Activated CD8-positive, alpha-beta T cell treated with anti-CD3 and anti-CD28 coated beads for 36 hours (primary cell): ENCODE data around the gene BUD13. TPM values are rescaled to one million over a fixed set of nuclear protein-coding genes. Genes with fewer than 3 reads are reported as not detected.
A peak's percentile ranks its signal among the peaks of the same experiment; 100 is the strongest.

Experiments used
- ATAC-seq: fragments of 200-7000 bp; cut with Tn5 transposase; one replicate; pipeline ENCODE4 v1.10.0; 2021; ENCODE audit warnings: mild to moderate bottlenecking, moderate library complexity
- CTCF ChIA-PET: fragments of 350-600 bp; sonication (Branson Sonifier 250); formaldehyde crosslinking; loops from one replicate; lab custom pipeline; 2021; ENCODE audit warnings: antibody characterized with exemption; lab: Charles Lee
- POLR2A ChIA-PET: fragments of 350-600 bp; sonication (Branson Sonifier 250); formaldehyde crosslinking; loops from one replicate; lab custom pipeline; 2021; ENCODE audit warnings: antibody characterized with exemption; lab: Charles Lee
- DNase-seq: peaks from one replicate; pipeline ENCODE4 v3.0.0-alpha.2; 2020
- H3K27ac Mint-ChIP-seq: one replicate; pipeline ENCODE4 v1.8.0; 2021; ENCODE audit warnings: mild to moderate bottlenecking, mixed read lengths
- H3K27me3 Mint-ChIP-seq: one replicate; pipeline ENCODE4 v1.8.0; 2021; ENCODE audit warnings: mixed read lengths
- H3K36me3 Mint-ChIP-seq: one replicate; pipeline ENCODE4 v1.8.0; 2021; ENCODE audit warnings: low read depth, mixed read lengths
- H3K4me1 Mint-ChIP-seq: one replicate; pipeline ENCODE4 v1.8.0; 2021; ENCODE audit warnings: low read depth, mixed read lengths
- H3K4me3 Mint-ChIP-seq: one replicate; pipeline ENCODE4 v1.8.0; 2021; ENCODE audit warnings: mild to moderate bottlenecking, moderate library complexity, mixed read lengths
- H3K9me3 Mint-ChIP-seq: one replicate; pipeline ENCODE4 v1.8.0; 2021; ENCODE audit warnings: mixed read lengths
- intact Hi-C: fragments of 100-400 bp; cut with micrococcal nuclease; formaldehyde crosslinking; loops from one replicate; pipeline ENCODE4 v1.10.0; 2022
- total RNA-seq, 2 experiments: library from RNA; stranded (reverse); gene quantifications; one replicate each; pipeline ENCODE4 v1.2.3, GENCODE V29; 2021
- TF ChIP-seq, protein P1 (sequence below): fragments of 200-600 bp; IDR thresholded peaks from one replicate; pipeline ENCODE4 v1.8.0; 2022; ENCODE audit warnings: antibody characterized with exemption, mild to moderate bottlenecking

BUD13 gene
- total RNA-seq, 2 experiments from 2014 or later, result 26.6 to 28.6 TPM

DNA sequence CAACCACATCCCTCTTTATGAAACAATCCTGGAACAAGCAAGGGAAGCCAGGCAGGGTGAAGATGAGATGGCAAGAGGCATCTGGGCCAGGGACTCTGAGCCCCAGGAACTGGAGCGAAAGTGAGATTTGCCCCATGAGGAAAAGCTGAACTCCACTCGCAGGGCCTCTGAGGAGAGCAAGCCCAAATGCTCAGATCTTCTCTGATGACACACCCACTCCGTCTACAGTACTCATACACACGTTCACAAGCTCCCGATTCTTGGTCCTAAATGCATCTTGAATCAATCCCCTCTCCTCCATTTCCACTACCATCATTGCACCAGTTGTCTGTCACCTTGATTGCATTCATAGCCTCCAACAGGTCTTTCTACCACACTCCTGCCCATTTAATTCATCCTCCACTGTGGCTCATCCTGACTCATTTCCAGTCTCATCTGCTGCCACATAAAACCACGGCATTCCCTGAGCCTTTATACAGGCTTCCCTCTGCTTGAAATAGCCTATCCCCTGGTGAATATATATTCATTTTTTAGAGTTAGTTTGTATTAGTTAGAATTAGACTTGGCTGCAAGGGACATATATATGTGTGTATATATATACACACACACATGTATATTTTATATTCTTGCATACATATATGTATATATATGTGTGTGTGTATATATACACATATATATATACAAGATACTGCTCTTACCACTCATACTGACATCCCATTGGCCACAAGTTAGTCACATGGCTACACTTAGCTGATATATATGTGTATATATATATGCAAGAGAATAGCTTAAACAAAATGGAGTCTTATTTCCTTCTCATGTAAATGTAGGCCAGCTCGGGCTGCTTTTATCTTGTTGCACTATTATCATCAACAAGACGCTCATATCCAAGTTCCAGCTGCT, 20.3 kb upstream of the BUD13 start:
- ChIA-PET POLR2A (interaction anchor here (1.1 to 1.2 kb wide), 3 partner anchors 9 to 43 kb away, joined by 3 read pairs; no protein-coding TSS in a partner anchor), CTCF (interaction anchor here (0.8 to 10.0 kb wide), 9 partner anchors 30 to 387 kb away, joined by 3 to 167 read pairs (median 4); partner anchors contain the start of genes APOA1 and SIK3)
- Mint-ChIP-seq H3K27ac (no peak overlapping the region), H3K9me3 (no peaks in the 10 kb centered on the region), H3K4me1 (peaks cover 7% of the 10 kb centered on the region), H3K4me3 (no peak overlapping the region), H3K27me3 (no peaks in the 10 kb centered on the region), H3K36me3 (no peaks in the 10 kb centered on the region)
- ATAC-seq, result no peak
- intact Hi-C loops, result loop anchor here (5.0 kb wide), 1 partner anchor 44 kb away; the partner anchor contains the start of gene APOA1
- DNase-seq, result no peak
- TF ChIP-seq, protein P1, sequence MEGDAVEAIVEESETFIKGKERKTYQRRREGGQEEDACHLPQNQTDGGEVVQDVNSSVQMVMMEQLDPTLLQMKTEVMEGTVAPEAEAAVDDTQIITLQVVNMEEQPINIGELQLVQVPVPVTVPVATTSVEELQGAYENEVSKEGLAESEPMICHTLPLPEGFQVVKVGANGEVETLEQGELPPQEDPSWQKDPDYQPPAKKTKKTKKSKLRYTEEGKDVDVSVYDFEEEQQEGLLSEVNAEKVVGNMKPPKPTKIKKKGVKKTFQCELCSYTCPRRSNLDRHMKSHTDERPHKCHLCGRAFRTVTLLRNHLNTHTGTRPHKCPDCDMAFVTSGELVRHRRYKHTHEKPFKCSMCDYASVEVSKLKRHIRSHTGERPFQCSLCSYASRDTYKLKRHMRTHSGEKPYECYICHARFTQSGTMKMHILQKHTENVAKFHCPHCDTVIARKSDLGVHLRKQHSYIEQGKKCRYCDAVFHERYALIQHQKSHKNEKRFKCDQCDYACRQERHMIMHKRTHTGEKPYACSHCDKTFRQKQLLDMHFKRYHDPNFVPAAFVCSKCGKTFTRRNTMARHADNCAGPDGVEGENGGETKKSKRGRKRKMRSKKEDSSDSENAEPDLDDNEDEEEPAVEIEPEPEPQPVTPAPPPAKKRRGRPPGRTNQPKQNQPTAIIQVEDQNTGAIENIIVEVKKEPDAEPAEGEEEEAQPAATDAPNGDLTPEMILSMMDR, result no peak

DNA sequence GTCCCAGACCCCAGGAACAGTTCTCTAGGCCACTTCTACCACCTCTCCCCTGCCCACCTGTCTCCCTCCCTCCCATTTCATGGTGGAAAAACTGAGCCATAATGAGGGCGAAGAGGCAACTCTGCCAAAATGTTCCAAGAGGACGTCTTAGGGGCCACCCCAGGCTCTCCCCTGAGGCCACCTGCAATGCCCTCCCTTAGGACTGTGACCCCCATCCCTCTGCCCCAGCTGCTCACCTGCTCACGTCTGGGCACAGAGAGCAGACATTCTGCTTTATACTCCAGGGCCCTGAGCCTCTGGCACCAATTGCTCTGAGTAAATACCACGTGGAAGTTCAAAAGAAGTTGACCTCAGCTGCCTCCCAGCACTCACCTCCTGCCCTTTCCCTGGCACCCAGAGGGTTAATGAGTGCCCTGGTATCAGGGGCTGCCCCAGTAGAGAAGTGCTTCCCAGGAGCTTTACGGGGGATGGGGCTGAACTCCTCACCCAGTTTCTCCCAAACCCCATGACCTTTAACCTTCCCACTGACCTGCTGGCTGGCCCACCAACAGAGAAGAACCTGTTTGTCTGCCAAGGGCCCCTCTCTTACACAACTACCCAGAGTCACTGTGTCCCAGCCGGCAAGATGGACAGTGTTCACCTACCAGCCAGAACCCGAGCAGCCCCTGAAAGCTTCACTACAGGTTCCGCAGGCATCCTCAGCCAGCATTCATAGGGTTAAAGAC, 19.5 kb upstream of the BUD13 start:
- DNase-seq (no peak), ATAC-seq (no peak)
- intact Hi-C loops, result loop anchor here (5.0 kb wide), 1 partner anchor 45 kb away; the partner anchor contains the start of gene APOA1
- Mint-ChIP-seq H3K4me1 (peaks cover 7% of the 10 kb centered on the region), H3K9me3 (no peaks in the 10 kb centered on the region), H3K36me3 (no peaks in the 10 kb centered on the region), H3K27ac (no peak overlapping the region), H3K4me3 (no peak overlapping the region), H3K27me3 (no peaks in the 10 kb centered on the region)
- TF ChIP-seq, protein P1, result no peak
- POLR2A ChIA-PET, result interaction anchor here (1.2 kb wide), 2 partner anchors 9 to 16 kb away, joined by 3 read pairs; no protein-coding TSS in a partner anchor
- CTCF ChIA-PET, result interaction anchor here (1.1 to 10.0 kb wide), 17 partner anchors 8 to 381 kb away, joined by 3 to 167 read pairs (median 13); partner anchors contain the start of genes APOA1, PAFAH1B2 and SIK3

DNA sequence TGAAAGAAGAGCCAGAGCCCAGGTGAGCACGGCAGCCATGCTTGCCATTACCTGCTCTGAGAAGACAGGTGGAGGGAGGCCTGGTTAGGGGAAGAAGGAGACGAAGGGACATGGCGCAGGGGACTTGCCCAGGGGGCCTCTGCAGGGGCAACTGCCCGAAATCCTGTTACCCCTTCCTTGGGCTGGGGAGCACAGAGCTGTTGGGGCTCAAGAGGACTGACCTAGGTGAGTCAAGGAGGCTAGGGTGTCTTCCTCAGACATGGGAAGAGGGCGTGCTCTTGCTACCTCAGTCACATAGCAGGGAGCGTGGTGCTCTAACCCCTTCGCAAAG, 19.0 kb upstream of the BUD13 start, which contains the start of gene APOA5:
Gene APOA5, minus strand, starts transcription at position 67 of the 331 bp plus-strand sequence. Its CDS starts 19 bp downstream, at position 48.
- Mint-ChIP-seq H3K27me3 (no peaks in the 10 kb centered on the region), H3K36me3 (peaks cover 5% of the 10 kb centered on the region), H3K9me3 (no peaks in the 10 kb centered on the region), H3K4me3 (no peak within 1 kb of the TSS), H3K4me1 (peaks cover 12% of the 10 kb centered on the region), H3K27ac (no peak within 1 kb of the TSS)
- ChIA-PET POLR2A (interaction anchor here (0.9 to 1.8 kb wide), 4 partner anchors 8 to 61 kb away, joined by 3 to 8 read pairs (median 3); partner anchors contain the start of gene BUD13), CTCF (interaction anchor here (0.6 to 10.0 kb wide), 40 partner anchors 8 to 421 kb away, joined by 3 to 167 read pairs (median 6); partner anchors contain the start of genes APOA1, BUD13, PAFAH1B2 and SIDT2)
- TF ChIP-seq, protein P1, result no peak
- intact Hi-C loops, result loop anchor here (1.0 to 5.0 kb wide), 2 partner anchors 46 to 315 kb away; partner anchors contain the start of gene APOA1
- DNase-seq (no peak), ATAC-seq (no peak)

DNA sequence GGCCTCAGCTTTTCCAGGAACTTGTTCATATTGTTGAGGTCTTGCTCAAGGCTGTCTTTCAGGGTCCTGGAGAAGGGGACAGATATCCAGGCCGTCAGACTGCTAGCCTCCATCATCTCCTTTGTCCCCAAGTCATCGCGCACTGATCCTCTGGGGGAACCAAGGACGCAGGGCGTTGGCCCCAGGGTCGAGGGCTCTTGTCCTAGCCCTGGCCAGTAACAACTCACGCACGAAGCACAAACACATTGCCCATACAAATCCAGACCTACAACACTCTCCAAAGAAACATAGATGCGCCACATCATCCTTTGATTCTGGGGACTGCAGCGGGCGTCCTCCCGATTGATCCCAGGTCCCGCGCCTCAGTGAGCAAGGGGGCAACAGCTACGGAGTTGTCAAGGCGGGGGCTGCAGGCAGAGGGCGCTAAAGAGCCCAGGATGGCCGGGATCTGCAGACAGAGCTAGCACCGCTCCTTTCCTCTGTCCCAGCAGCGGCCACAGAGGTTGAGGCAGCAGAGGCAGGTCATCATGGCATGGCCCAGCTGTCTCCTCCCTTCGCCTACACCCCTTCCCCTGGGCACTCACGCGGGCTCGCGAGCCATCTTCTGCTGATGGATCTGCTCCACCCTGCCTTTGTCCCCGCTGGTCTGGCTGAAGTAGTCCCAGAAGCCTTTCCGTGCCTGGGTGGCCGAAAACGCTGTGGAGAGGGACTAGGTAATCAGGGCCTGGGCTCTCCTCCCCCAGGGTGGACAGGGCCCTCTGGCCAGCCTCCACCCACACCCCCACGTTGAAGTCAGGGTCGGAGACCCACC, 18.4 kb upstream of the BUD13 start:
- peak; percentile 80 for ATAC-seq

More for the DNA sequence above, 18.4 kb upstream of the BUD13 start:
- CTCF ChIA-PET, result interaction anchor here (0.6 to 10.0 kb wide), 49 partner anchors 8 to 435 kb away, joined by 3 to 167 read pairs (median 5); partner anchors contain the start of genes APOA1, BUD13, PAFAH1B2 and SIDT2
- TF ChIP-seq, protein P1, result peak; percentile 89
- Mint-ChIP-seq H3K4me1 (peaks cover 18% of the 10 kb centered on the region), H3K9me3 (no peaks in the 10 kb centered on the region), H3K27me3 (no peaks in the 10 kb centered on the region), H3K27ac (no peak overlapping the region), H3K36me3 (peaks cover 11% of the 10 kb centered on the region), H3K4me3 (no peak overlapping the region)
- peak; percentile 86 for DNase-seq
- intact Hi-C loops, result loop anchor here (1.0 to 5.0 kb wide), 2 partner anchors 46 to 315 kb away; partner anchors contain the start of gene APOA1
- POLR2A ChIA-PET, result interaction anchor here (0.9 to 2.5 kb wide), 3 partner anchors 14 to 61 kb away, joined by 3 to 10 read pairs (median 8); partner anchors contain the start of gene BUD13
